Fibroblast of skin of left biceps (primary cell): ENCODE measurements around the gene SULT1A1.

Source experiments
- DNase-seq, 2 experiments: peaks; one replicate each; pipeline ENCODE4 v3.0.0-alpha.2; 2013; ENCODE audit warnings: low read depth in 2 of 2

The SULT1A1 gene

DNA sequence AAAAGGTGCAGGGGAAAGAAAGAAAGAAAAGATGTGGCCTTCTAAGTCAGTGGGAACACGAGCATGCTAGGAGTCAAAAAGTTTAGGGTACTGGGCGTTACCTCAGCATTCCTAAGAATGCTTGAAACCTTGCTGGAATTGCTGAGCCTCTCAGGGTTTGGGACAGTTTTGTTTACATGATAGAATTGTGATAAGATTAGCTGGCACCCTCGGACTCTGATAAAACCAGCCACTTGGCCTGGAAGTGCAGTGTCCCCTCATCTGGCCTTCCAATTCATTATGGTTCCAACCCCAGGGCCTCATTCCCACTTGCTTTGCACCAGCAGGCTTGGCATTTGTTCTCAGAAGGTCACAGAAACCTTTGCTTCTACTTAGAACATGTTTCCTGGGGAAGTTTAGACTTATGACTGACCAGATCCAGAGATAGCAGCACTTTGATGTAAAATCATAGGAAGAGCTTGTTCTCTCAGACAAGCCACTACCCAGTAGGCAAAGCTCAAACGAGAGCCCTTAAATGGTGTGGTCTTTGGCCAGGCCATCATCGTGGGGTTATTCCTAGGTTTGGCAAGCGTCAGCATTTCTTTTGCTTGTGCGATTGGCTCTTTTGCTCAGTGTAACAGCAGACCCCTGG, 48.2 kb downstream of the SULT1A1 start:
- no peak for DNase-seq

GRCh38 chr16:28558456-28558855, 51.4 kb downstream of the SULT1A1 start:
- DNase-seq: no peak

GRCh38 chr16:28556914-28557320, 52.9 kb downstream of the SULT1A1 start:
- no peak for DNase-seq

DNA sequence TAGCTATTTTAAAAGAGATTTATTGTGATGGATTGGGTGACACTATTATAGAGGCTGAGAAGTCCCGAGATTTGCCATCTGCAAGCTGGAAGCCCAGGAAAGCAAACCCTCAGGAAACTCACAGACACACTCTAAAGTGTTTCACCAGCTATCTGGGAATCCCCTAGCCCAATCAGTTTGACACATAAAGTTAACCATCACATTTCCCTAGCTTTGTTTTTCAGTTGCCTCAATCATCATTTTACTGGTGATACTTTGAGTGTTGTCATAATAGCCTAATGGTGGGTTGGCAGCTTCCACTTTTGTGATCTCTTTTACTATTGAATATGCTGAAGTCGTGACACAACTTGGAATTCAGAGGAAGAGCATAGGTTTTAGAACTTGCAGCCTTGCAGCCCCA, 54.3 kb downstream of the SULT1A1 start:
- DNase-seq: no peak
